ENCODE measurements around the gene MED25.

The MED25 gene

DNA sequence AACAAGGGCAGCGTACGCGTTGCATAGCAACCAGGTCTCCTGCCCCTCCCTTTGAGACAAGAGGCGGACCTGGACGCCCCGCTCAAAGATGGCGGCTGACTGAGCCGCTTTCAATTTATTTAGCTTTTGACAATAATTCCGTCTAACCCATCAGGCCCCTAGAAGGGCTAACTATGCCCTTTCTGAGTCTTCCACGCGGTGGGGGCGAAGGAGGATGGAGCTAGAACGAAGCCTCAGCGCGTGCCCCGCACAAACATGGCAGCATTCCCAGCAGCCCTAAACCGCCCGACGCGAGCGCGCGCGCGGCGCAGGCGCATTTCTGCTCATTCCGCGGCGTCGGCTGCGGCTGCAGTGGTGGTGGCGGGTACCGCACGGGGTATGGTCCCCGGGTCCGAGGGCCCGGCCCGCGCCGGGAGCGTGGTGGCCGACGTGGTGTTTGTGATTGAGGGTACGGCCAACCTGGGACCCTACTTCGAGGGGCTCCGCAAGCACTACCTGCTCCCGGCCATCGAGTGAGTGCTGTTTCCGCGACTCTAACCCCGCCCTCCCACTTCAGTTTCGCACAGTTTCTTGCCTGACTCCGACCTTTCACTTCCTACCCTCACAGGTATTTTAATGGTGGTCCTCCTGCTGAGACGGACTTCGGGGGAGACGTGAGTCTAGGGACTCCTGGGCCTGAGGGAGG, at the start of gene MED25:
TSS of gene MED25 (plus strand) at position 326 of the 685 bp plus-strand sequence. CDS start at position 379, 53 bp downstream.
- peak; percentile 90 for DNase-seq

DNA sequence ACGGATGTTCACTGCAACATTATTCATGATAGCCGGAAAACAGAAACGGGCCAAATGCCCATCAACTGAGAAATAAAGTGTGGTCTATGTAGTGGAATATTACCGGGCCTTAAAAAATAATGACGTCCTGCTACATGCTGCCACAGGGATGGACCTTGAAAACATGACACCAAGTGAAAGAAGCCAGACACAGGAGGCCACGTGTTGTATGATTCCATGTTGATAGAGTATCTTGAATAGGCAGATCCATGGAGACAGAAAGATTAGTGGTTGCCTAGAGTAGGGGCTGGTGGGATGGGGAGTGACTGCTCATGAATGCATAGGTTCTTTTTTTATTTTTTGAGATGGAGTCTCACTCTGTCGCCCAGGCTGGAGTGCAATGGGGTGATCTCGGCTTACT, 47.6 kb upstream of the MED25 start:
- DNase-seq, result no peak

DNA sequence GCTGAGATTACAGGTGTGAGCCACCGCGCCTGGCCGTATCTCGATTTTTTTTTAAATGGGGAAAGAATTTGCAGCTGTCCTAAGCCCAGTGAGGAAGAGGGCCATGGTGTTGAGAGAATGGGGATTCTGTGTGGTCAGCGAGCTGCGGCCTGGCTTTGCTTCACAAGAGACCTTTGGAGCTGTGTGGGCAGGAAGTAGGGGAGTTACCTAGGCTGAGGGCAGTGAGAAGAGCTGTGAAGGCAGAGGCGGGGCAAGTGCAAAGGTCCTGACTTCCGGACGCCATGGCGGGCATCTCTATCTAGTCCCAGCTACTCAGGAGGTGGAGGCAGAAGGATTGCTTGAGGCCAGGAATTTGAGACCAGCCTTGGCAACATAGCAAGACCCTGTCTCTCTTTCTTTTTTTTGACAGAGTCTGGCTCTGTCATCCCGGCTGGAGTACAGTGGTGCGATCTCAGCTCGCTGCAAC, 46.4 kb upstream of the MED25 start:
- no peak for DNase-seq

DNA sequence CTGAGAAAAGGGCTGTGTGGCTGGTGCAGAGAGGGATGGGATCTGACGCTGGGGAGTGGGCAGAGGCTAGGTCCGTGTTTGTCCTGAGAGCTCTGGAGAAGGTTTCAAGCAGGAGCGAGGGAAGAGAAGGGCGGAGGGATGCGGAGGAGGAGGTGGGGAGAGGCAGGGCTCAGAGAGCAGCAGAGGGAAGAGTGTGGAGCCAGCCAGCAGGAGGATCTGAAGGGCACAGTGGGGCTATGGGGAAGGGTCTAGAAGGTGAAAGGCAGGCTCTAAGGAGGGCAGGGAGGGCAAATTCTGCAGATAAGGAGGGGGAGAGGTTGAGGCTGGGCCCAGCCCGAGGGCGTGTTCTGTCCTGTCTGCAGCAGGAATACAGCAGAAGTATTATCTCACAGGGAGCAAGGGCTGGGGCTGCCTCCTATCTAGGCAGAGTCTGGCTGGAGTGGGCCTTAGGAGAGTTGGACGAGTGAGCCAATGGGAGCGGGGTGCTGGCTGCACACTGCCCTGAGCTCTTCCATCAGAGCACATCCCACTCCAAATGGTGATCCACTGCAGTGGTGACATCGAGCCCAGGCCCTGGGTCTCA, 45.1 kb upstream of the MED25 start:
- DNase-seq, result no peak

DNA sequence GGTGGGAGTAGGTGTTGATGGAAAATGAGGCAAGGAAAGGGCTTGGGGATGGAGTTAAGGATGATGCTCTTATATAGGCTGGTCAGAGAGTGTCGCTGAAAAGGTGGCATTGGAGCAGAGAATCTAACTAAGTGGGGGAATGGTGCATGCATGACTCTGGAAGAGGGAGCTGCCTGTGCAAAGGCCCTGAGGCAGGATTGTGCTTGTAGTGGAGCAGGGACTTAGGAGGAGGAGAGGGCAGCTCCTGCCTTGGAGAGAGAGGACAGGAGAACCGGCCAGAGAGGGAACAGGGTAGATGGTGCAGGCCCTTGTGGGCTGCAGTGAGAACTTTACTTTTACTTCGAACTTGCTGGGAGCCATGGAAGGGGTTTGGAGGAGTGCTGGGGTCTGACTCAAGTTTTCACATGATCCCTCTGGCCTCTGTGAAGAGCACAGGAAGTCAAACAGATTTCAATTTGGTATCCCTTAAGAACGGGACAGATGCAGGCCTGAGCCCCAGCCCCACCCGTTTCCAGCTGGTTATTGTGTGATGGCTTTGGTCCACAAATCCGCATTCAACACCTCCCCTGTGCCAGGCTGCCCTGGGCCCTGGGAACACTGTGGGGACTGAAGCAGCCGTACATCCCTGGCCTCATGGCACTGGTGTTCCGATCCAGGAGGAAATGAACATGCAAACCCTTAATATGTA, 44.3 kb upstream of the MED25 start:
- DNase-seq, result no peak

DNA sequence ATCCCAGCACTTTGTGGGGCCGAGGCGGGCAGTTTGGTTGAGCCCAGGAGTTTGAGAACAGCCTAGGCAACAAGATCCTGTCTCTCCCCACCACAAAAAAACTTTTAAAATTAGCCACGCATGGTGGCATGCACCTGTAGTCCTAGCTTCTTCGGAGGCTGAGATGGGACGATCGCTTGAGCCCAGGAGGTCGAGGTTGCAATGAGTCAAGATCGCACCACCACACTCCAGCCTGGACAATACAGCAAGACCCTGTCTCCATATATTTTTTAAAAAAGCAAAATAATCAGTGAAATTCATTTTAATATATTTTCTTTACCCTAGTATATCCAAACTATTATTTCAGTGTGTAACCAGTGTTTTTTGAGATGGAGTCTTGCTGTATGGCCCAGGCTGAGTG, 43.1 kb upstream of the MED25 start:
- DNase-seq, result no peak

DNA sequence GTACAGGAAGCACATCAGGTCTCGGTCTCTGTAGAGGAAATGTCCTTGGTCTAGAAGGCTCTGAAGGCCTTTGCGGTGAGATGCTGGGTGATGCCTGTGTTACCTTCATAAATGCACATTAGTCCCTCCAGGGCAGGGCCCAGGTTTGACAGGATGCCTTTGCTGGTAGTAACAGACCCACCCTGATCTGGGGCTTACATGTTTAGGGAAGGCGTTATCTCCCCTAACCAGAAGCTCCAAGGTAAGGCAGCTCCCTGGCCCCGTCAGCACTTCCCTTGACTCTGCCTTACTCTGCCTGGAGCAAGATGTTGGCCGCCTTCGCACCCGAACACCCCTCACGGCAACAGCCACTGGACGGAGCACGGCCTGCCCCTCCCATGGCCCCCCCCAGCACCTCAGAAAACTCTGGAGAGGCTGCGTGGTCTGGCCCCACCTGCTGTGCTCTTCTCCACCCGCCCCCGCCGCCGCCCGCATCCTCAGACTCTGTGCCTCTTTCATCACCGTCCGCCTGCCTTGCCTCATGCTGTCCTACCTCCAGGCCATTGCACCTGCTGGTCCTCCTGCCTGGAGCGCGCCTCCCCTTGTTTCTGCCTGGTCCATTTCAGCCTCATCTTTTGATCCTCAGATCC, 42.2 kb upstream of the MED25 start:
- DNase-seq, result no peak

DNA sequence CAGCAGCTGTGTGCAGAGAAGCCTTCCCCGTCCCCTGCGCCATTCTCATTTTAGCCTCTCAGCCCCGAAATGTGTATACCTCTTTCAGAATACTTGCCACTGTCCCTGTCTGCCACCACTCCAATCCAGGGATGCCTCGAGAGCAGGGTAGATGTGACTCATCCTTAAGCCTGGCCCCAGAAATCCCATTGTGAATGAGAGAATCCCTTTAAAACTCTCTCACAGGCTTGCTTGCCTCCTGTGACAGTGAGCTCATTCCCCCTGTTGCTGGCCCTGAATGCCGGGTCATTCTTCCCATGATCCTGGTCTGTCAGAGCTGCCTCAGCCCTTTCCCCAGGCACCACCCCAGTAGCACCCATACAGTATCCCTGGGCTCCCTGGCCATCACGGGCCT, 41.7 kb upstream of the MED25 start:
- DNase-seq, result no peak

DNA sequence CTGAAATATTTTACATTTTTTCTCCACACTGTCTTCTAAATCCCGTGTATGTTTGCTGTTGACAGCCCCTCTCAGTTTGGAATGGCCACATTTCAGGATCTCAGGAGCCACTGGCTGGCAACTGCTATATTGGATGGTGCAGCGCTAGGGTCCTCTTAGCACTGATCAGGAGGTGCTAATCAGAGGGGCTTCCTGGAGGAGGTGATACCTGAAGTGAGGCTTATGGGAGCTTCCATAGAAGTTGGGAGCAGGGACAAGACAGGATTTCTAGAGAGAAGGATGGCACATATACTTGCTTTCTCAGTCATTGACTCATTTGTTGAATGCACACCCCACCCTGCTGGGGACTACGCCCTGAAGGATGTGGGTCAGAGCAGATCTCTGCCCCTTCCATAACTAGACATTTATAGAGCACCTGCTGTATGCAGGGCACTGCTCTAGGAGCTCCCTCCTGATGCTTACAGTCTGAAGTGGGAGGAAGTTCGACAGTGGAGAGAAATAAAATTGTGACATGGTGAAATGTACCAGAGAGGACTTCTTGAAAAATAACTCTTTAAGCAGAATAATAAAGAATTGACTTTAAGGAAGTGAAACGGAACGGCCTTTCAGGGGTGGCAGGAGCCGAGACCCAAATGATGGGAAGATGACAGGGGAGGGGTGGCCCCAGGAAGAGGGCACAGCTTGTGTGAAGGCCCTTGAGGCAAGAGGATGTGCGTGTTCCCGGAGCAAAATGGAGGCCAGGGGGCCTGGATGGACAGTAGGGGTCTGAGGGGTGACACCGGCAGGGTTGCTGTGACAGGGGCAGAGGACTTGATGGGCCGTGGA, 38.1 kb upstream of the MED25 start:
- no peak for DNase-seq

DNA sequence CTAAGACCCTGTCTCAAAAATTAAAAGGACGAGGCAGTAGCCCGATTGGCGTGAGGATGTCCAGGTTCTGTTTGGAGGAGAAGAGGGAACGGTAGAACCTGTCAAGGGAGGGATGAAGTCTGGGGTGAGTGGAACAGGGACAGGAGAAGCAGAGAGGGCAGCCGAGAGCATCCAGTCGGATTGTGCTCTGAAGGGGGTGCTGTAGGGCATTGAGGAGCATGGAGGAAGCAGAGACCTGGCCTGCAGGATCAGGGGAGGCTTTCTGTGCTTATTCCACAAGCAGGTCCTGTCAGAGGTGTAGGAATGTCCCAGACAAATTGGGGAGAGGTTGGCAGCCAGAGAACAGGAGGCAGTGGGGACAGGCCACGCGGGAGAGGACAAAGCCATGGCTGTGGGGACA, 37.2 kb upstream of the MED25 start:
- no peak for DNase-seq

DNA sequence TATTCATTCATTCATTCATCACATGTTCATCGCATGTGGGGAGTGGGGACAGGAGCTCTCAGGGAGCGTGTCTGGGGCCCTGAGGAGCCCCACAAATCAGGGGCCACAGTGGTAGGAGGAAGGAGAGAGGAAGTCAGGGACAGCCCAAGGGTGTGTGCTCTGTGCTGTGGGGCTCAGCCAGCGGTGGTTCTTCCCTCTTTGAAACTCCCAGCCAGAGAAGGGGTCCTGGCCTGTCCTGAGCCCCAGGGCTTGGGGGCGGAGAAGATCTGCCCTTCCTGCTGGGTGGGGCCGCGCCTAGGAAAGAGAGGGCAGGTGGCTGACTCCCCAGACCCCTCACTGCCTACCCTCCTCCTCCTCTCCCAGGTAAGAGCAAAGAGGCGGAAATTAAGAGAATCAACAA, 36.7 kb upstream of the MED25 start:
- DNase-seq, result no peak

DNA sequence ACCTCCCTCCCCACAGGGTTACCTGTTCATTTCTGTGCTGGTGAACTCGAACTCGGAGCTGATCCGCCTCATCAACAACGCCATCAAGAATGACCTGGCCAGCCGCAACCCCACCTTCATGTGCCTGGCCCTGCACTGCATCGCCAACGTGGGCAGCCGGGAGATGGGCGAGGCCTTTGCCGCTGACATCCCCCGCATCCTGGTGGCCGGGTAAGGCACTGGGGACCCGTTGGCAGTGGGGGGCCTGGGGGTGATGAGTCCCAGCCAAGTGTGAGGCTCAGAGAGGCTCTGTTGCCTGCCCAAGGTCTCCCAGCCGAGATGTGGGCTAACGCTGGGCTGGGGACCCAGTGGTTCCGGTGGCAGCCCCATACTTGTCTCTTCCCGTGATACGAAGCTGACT, 35.6 kb upstream of the MED25 start:
- DNase-seq, result no peak

DNA sequence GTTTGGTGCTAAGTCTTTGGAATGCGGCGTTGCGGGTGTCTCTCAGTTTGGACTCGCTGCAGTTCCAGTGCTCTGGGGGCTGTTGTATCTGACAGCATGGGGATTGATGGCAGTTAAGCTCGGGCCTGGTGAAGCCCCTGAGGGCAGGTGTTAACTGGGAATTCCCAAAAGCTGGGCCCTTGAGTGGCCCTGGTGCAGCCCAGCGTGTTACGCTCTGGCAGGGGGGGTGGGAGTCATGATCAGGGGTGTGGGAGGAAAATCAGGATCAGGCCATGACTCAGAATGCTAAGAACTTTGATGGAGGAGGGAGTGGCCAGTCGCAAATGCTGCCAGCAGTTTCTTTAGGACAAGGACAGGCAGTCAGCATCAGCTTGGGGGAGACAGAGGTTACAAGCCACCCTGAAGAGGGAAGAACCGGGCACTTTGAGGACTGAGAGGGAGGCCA, 31.7 kb upstream of the MED25 start:
- no peak for DNase-seq

DNA sequence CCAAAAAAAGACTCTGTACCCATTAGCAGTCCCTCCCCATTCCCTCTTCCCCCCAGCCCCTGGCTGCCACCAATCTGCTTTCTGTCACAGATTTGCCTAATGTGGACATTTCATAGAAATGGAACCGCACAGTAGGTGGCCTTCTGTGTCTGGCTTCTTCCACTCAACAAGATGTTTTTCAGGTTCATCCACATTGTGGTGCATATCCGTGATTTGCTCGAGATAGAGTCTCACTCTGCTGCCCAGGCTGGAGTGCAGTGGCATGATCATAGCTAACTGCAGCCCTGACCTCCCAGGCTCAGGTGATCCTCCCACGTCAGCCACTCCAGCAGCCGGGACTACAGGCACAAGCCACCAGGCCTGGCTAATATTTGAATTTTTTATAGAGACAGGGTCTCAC, 30.3 kb upstream of the MED25 start:
- no peak for DNase-seq

DNA sequence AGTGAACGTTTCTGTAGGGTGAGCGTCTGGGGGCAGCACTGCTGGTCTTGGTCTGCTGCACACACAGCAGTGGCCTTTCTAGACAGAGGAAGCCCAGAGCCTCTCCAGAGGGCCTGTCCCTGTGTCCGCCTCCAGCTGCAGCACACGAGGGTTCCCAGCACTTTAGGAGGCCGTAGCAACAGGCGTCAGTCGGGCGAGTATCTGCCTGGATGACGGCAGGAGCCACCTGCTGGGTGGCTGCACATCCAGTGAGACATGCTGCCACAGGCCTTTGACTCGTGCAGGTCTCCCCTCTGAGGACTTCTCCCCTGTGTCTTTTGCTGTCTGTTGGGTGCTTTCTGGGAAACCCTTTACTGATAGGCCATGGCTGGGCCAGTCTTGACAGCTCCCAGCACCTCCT, 29.2 kb upstream of the MED25 start:
- DNase-seq, result no peak

DNA sequence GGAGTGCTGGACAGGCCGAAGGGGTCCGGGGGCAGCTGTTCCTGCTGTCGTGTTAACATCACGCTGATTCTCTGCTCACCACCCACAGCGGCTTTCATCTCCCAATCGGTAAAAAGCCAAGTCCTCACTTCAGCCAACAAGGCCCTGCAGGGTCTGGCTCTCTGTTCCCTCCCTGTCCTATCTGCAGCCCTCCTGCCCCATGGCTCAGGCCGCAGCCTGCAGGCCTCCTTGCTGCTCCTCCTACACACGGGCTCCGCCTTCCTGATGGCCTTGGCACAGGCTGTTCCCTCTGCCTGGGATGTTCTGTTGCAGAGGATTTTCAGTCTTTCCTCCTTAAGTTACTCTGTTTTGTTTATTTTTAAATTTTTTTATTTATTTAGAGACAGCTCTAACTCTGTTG, 27.2 kb upstream of the MED25 start:
- DNase-seq, result no peak

DNA sequence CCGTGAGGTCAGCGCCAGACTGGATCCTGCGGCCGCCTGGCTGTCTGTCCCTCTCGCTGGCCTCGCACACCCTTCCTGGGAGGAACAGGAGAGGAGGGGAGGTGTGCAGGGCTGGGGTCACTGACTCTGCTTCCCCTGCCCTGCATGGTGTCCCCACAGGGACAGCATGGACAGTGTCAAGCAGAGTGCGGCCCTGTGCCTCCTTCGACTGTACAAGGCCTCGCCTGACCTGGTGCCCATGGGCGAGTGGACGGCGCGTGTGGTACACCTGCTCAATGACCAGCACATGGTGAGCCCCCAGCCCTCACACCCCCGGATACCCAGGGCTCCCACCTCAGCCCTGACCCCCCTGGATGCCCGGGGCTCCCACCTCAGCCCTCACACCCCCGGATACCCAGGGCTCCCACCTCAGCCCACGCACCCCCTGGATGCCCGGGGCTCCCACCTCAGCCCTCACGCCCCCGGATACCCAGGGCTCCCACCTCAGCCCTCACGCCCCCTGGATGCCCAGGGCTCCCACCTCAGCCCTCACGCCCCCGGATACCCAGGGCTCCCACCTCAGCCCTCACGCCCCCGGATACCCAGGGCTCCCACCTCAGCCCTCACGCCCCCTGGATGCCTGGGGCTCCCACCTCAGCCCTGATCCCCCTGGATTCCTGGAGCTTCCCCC, 26.2 kb upstream of the MED25 start:
- no peak for DNase-seq

DNA sequence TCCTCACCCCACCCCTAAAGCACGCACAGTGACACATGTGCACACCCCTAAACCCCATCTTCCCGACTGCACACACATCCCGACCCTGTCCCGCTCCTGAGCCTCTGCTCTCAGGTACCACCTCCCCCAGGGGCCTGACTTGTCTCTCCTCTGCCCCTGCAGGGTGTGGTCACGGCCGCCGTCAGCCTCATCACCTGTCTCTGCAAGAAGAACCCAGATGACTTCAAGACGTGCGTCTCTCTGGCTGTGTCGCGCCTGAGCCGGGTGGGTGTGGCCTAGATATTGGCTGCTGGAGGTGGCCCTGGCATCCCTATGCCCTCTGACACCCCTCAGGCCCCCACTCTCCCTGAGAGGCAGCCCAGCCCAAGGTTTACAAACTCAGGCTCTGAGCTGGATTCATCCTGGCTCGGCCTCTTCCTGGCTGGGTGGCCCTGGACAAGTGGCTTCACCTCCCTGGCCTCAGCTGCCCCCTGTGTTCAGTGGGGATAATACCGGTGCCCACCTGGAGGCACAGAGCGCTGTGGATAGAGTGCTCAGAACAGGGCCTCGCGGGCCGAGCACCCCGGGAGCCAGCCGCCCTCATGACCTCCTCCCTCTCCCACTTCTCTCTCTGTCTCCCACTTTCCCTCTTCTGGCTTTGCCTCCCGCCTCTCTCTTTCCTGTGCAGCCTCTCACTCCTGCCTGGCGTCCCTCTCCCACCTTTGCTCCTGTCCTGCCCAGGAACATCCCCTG, 25.1 kb upstream of the MED25 start:
- no peak for DNase-seq

DNA sequence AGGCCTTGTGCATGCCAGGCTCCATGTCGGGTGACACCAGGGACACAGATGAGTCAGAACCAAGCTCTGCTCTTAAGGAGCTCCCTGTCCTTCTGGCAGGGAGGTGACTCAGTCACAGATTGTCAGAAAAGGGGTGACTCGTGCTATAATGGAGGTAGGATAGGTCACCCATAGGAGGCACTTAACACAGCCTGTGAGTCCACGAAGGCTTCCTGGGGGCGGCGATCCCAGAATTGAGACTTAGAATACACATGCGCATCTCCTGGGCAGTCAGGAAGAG, 24.6 kb upstream of the MED25 start:
- DNase-seq, result peak; percentile 36

DNA sequence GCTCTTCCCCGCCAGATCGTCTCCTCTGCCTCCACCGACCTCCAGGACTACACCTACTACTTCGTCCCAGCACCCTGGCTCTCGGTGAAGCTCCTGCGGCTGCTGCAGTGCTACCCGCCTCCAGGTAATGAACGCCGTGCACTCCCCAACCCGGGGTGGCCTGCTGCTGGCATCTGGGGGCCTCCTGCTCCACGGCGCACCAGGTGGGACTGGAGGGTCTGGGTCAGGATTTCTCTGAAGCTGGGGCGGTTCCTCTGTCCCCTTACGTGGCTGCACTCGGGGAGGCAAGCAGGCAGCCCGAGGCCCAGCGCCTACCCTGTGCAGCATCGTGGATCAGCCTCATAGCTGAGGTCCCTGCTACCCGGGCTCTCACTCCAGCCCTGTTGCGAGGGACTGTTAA, 22.5 kb upstream of the MED25 start:
- DNase-seq, result no peak

DNA sequence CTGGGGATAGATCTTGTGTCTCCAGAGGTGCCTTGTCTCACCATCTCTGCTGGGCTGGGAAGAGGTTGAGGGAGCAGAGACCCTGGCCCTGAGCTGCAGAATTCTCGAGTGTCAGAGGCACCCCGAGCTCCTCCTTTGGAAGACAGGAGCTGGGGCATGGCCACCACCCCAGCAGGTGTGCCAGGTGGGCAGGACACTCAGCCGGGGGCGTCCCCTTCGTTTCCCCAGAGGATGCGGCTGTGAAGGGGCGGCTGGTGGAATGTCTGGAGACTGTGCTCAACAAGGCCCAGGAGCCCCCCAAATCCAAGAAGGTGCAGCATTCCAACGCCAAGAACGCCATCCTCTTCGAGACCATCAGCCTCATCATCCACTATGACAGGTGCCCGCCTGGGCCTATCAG, 19.5 kb upstream of the MED25 start:
- no peak for DNase-seq

DNA sequence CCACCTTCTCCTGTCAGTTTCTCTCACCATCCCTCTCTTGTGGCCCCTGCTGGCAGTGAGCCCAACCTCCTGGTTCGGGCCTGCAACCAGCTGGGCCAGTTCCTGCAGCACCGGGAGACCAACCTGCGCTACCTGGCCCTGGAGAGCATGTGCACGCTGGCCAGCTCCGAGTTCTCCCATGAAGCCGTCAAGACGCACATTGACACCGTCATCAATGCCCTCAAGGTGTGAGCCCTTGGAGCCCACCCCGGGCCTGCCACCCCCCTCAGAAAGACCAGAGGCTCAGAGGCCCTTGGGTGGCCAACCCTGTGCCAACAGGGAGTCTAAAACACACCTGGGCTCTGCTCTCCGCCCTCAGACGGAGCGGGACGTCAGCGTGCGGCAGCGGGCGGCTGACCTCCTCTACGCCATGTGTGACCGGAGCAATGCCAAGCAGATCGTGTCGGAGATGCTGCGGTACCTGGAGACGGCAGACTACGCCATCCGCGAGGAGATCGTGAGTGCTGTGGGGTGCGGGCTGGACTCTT, 18.8 kb upstream of the MED25 start:
- DNase-seq, result no peak
